ENCODE measurements around the gene TMEM116.
"Not testable (repeated sequence)": the region's sequence is repeated elsewhere in the genome, so short reads cannot be mapped to it uniquely, and the experiment has no call there.

Gene TMEM116

GRCh38 chr12:112012775-112013600, at the start of gene TMEM116, which contains the start of gene ERP29:
Gene TMEM116 (minus strand): TSS chr12:112013165. CDS start chr12:112005270, 7,895 bp downstream.
Gene ERP29 (plus strand): TSS chr12:112013426. CDS start chr12:112013466, 40 bp downstream.
- peak; percentile 100 for DNase-seq (ENCODE audit: low read depth)

- no peak for DNase-seq (ENCODE audit: low read depth)
These were observed 48.2 kb upstream of the TMEM116 start for GRCh38 chr12:112061137-112061536.

DNA sequence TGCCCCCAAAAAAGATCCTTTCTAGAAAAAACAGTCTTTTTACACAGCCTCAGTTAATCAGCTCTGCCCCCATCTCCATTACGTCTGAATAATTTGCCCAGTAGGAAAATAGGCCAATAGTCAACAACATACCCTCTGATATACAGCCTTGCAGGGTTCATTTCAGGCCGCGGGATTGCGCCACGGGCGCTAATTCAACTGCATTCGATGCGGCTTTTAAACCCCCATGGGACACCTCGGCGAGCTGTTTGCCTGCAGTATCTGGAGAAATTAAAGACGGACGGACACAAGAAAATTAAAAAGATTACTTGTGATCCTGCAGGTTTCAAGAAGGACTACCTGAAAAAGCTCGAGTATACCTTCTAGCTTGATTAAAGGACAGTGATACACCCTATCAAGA, 36.4 kb upstream of the TMEM116 start:
- no peak for DNase-seq (ENCODE audit: low read depth)

GRCh38 chr12:112046003-112046402, 33.0 kb upstream of the TMEM116 start:
- DNase-seq (ENCODE audit: low read depth): no peak

- not testable (repeated sequence) for DNase-seq (ENCODE audit: low read depth)
These were observed 23.6 kb upstream of the TMEM116 start for GRCh38 chr12:112036614-112037013.

- no peak for DNase-seq (ENCODE audit: low read depth)
These were observed 22.3 kb upstream of the TMEM116 start for GRCh38 chr12:112035219-112035785.

DNA sequence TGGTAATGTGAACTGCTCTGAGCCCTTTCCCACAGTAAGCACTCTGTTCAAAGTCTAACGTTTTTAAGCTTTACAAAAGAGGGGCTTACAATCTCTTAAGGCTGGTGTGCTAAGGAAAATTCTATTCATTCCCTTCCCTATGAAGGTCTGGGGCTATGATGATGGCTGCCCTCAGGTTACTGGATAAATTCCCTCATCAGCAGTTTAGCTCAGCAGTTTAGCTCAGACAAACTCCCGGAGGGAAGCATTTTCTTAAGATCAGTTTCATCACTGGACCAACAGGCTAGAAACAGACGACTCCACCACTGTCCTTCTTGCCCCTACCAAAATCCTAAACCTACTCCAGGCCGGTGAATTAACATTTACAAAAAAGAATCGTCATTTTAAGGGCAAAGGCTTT, 19.3 kb upstream of the TMEM116 start:
- no peak for DNase-seq (ENCODE audit: low read depth)

GRCh38 chr12:112031472-112031871, 18.5 kb upstream of the TMEM116 start:
- no peak for DNase-seq (ENCODE audit: low read depth)

GRCh38 chr12:112029301-112029700, 16.3 kb upstream of the TMEM116 start:
- no peak for DNase-seq (ENCODE audit: low read depth)

DNA sequence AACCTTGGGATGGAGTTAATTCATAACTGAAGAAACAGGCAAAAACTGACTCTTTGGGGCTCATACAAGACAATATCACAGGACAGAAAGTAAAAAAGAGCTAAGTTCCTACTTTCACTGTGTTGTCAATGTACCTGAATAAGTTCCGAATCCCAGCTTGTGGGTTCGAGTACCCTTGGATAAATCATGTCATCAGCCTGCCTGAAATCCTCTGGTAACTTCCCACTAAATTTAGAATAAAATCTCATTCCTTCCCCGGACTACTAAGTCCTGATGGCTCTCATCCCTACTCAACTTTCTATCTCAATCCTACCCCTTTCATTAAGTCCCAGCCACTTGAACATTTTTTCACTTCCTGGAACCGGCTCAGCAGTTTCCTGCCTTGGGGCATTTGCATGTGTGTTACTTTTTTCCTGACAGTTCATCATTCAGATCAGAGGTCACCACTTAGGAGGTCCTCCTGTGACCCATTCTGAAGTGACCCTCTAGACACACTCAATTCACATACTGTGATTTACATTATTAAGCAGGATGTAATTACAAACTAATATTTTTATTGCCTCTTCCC, 12.9 kb upstream of the TMEM116 start:
- no peak for DNase-seq (ENCODE audit: low read depth)

- DNase-seq (ENCODE audit: low read depth): no peak
These were observed 10.9 kb upstream of the TMEM116 start for GRCh38 chr12:112023759-112024396.

- no peak for DNase-seq (ENCODE audit: low read depth)
These were observed 9.5 kb upstream of the TMEM116 start for GRCh38 chr12:112022241-112023016.

DNA sequence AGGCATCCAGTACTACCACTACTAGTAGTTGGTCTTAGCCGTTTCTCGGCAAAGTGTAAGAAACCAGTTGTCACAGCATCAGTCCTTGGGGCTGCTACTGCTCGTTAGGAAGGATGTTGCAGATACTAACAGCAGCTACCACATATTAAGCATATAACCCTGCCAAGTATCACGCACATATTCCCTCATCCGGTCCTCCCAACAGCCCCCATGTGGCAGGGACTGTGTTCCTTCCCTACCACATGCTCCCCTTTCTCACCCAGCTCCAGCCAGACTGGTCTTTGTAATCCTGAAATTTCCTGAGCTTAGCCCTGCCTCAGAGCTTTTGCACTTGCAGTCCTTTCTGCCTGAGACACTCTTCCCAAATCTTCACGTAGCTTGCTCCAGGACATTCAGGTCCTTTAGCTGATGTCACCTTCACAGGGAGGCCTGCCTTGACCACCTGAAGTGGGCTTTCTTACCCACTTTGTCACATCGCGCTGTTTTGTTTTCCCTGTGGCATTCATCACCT, 8.0 kb upstream of the TMEM116 start:
- DNase-seq (ENCODE audit: low read depth): no peak

DNA sequence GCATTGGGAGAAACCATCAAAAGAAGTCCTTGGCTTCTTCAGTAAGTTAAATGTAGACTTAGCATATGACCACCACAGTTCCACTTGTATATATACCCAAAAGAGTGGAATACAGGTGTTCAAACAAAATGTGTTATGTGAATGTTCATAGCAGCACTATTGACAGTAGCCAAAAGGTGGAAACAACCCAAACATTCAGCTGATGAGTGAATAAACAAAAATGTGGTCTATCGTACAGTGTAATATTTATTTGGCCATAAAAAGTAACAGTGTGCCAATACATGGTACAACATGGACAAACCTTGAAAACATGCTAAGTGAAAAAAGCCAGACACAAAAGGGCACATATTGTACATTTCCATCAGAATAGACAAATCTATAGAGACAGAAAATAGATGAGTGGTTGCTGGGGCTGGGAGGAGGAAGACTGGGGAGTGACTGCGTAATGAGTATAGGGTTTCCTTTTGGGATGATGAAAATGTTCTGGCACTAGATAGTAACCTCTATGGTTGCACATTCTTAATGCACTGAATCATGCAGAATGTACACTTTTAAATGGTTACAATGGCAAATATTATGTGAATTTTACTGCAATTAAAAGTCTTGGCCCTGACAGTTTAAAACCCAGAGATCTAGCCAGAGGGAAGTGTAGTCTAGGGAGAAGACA, 5.7 kb upstream of the TMEM116 start:
- DNase-seq (ENCODE audit: low read depth): no peak

DNA sequence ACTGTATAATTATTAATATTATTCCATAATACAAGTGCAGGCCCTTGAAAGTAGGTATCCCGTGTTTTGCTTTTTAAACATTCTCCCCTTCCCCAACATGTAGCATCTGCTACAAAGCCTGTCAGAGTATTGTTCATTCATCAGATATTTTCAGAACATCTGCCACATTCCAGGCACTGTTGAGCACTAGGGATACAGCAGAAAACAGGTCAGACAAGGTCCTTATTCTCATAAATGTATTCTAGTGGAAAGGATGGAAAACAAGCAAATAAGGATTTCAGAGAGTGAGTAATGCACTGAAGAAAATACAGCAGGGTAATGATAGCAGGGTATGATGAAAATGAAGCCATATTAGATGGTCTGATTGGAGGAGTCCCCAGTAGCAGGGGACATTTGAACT, 4.1 kb upstream of the TMEM116 start:
- no peak for DNase-seq (ENCODE audit: low read depth)

- DNase-seq (ENCODE audit: low read depth): no peak
These were observed 3.0 kb upstream of the TMEM116 start for GRCh38 chr12:112015938-112016337.

GRCh38 chr12:112013601-112014402, 837 bp upstream of the TMEM116 start:
- DNase-seq (ENCODE audit: low read depth): peak; percentile 17

DNA sequence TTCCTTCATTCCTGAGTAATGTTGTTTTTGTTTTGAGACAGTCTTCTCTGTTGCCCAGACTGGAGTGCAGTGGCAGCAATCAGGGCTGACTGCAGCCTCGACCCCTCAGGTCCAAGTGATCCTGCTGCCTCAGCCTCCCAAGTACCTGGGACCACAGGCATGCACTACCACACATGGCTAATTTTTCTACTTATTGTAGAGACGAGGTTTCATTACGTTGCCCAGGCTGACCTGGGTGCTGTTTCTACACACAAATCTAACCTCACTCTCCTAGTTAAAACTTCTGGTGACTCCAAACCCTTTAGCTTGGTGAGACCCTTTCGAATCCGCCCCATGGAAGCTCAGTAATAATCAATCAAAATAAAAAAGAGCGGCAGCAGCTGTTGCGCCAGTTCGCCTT, 1.3 kb downstream of the TMEM116 start:
- DNase-seq (ENCODE audit: low read depth): no peak

DNA sequence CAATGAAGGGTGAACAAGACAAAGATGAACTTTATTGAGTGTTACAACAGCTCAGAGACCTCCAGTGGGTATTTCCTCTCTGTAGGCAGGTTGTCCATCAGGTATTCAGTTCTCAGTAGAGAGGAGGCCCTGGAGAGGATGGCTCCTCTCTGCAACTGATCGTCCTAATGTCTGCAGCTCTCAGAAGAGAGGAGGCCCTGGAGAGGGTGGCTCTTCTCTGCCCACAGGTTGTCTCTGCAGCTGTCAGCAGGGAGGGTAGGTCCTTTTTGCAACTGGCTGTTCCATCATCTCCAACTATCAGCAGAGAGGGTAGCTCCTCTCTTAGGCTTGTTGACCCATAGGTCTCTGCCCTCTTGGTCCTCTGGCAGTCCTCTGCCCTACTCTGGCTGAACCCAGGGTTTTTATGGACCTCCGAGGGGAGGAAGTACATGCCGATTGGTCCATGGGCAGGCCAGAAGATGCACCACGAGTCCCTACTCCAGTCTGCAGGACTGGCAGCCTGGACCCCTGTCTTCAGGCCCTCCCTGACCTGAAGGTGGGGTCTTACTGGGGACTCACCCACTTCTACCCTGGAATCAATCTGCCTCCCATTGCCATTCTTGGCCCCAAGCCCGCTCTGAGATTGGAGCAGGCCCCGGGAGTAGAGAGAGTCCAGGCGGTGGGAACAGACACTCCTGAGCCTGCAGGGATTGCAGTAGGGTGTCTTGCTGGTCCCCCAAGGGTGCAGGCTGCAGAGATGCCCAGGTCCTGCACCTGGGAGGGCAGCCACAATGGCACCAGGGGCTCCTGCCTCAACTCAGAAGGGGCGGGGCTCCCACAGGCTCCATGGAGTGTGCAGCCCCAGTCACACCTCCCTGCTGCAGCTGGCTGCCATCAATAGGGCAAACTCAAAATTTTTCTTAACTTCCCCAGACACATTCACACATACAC, 2.3 kb downstream of the TMEM116 start:
- no peak for DNase-seq (ENCODE audit: low read depth)
